G401 (cell line): ENCODE measurements around the gene GXYLT2. TPM values are rescaled to one million over a fixed set of nuclear protein-coding genes. Genes with fewer than 3 reads are reported as not detected.
A peak's percentile ranks its signal among the peaks of the same experiment; 100 is the strongest.

Experiments used
- DNase-seq: peaks from one replicate; pipeline ENCODE4 v3.0.0-alpha.2; 2015; ENCODE audit warnings: low spot score
- in situ Hi-C: cut with HindIII; loops from 2 replicates; pipeline ENCODE4 v1.10.0; 2016; ENCODE audit warnings: low sequenced_read_pairs, mixed read lengths
- total RNA-seq: library from RNA; depleted of rRNA; stranded (reverse); fragments of >200 nt; shearing (Covaris generic); gene quantifications from 2 replicates; pipeline ENCODE4 v1.2.3, GENCODE V29; 2014; rRNA removed

GXYLT2 gene, protein sequence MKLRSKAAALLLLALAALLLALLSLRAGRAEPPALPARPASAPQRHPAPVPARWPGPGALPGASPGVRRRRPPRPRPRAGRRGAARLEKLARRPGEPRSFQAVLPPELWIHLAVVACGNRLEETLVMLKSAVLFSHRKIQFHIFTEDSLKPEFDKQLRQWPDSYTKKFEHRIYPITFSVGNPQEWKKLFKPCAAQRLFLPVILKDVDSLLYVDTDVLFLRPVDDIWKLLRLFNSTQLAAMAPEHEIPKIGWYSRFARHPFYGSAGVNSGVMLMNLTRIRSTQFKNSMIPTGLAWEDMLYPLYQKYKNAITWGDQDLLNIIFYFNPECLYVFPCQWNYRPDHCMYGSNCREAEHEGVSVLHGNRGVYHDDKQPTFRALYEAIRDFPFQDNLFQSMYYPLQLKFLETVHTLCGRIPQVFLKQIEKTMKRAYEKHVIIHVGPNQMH
- 10.3 and 13.9 TPM in 2 replicates for total RNA-seq

DNA sequence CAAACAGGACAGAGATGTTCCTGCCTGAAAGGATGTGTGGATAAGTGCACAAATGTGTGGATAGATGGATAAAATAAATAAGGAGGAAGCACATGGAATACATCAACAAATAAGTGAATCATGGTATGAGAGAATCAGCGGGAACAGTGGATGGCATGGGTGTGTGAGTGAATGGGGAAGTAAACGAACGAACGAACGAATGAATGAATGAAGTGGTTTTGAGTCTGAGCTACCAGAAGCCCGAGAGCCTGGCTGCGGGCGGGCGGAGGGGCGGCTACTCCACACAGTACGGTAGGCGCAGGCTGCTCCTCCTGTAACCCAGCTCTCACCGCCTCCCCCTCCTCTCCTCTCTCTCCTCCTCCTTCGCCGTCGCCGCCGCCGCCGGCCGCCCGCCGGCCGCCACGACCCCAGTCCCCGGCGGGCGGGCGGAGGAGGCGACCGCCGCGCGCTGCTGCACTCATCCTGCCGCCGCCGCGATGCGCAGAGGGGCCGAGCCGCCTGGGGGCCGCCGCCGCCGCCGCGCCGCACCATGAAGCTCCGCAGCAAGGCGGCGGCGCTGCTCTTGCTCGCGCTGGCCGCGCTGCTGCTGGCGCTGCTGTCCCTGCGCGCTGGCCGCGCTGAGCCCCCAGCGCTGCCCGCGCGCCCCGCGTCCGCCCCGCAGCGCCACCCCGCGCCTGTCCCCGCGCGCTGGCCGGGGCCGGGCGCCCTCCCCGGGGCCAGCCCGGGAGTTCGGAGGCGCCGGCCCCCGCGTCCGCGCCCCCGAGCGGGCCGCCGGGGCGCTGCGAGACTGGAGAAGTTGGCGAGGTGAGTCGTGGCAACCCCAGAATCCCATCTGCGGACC is at the start of gene GXYLT2:
Gene GXYLT2, plus strand, starts transcription at position 342 of the 841 bp plus-strand sequence. Its CDS starts 188 bp downstream, at position 530.
- in situ Hi-C loops: no loop called here
- peak; percentile 46 for DNase-seq

DNA sequence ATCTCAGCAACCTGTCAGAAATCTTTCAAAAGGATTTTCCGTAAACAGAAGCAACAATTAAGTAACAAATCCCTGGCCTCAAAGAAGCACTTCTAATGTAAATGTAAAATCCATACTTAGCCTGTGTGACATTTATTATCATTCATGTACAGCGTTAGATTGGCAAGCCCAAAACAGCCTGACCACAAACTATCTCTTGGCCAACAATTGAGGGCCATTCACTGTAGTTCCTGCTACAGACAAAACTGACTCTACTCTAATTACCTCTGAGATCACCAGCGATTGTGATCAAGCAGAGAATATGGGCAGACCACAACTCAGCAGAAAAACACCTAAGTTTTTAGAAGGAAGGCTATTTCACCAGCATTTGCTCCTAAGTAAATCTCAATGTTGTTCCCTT is 48.8 kb upstream of the GXYLT2 start:
- in situ Hi-C loops: no loop called here

DNA sequence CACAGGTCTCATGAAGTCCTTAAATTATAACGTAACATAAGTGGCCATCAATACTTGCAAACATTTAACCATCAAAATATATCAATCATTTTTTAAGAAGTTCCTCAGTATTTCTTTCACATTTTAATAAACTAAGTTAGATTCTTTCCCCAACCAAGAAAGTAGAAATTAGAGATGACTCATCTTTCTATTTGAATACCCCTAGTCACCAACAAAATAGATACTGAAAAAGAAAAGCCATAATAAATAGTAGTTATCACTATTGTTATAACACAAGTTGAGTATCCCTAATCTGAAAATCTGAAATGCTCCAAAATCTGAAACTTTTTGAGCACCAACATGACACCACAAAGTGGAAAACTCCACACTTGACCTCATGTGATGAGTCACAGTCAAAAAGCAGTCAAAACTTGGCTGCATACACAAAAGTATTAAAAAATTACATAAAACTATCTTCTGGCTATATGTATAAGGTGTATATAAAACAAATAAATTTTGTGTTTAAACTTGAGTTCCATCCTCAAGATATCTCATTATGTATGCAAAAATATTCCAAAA is 43.3 kb upstream of the GXYLT2 start:
- in situ Hi-C loops: no loop called here
- DNase-seq: no peak

More for the DNA sequence above, 48.8 kb upstream of the GXYLT2 start:
- no peak for DNase-seq

DNA sequence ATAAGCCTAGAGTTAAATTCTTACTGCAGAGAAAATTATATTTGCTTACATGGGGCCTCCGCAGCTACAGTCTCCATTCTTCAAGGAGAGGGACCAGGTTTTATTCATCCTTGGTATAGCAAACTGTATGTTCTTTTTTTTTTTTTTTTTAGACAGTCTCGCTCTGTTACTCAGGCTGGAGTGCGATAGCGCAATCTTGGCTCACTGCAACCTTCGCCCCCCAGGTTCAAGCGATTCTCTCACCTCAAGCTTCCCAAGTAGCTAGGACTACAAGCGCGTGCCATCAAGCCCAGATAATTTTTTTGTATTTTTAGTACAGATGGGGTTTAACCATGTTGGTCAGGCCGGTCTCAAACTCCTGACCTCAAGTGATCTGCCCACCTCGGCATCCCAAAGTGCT is 41.7 kb upstream of the GXYLT2 start:
- in situ Hi-C loops: no loop called here
- DNase-seq: no peak

DNA sequence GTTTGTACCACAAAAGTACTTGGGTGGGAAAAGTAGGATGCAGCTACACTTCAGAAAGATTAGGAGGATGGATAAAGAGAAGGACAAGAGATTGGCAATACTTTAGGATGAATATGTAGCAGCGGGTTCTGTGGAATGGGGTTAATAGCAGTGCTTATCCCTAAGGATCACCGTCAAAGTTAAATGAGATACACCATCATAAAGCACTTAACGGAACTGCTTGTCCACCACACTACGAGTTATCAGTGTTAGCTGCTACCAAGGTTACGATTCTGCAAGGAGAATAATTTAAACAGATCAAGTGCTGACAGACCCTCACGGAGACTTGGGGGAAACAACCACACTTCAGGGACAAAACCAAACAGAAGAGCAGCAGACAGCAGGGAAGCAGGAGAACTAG is 40.6 kb upstream of the GXYLT2 start:
- no peak for DNase-seq
- in situ Hi-C loops: no loop called here

DNA sequence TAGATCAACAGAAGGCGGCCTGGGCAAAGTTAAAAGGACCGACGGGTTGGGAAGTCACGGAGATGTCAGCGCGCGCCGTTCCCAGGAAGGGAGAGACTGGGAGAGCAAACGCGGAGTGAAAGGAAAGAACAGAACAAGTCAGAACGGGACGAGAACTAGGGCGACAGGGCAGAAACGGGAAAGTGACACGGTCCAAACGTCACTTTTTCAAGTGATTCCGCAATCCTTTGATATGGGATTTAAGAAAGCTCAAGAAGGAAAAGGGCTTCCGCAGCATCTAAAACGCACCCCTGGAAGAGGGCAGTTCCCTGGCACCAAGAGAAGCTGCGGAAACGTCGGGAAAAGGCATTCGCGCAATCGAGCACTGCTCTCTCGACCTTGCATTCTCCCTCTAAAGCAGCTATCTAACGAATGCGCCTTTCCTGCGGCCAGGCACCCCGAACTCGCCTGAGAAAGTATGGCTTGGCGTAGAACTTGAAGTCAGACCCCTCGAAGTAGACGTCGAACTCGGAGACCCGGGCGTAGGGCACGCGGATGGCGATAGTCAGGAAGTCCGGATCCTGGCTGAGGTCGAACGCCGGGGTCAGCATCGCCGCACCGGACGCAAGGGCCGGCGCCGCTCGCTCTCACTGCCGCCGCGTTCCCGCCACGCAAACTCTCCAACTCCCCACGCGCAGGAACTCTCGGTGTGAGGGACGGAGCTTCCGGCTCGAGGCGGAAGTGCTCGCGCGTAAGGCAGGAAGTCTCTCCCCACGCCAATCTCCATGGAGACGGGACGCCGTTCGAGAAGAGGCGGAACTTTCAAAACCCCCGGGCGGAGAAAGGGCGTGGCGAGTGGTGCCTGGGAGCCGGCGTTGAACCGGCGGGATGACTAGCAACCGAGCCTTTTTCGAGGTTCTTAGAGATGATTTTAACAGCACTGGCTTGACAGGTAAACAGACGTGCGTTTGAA is 39.8 kb upstream of the GXYLT2 start, which contains the start of gene SHQ1:
Gene SHQ1, minus strand, starts transcription at position 695 of the 952 bp plus-strand sequence. Its CDS starts 105 bp downstream, at position 590.
- DNase-seq: peak; percentile 94
- in situ Hi-C loops: no loop called here

DNA sequence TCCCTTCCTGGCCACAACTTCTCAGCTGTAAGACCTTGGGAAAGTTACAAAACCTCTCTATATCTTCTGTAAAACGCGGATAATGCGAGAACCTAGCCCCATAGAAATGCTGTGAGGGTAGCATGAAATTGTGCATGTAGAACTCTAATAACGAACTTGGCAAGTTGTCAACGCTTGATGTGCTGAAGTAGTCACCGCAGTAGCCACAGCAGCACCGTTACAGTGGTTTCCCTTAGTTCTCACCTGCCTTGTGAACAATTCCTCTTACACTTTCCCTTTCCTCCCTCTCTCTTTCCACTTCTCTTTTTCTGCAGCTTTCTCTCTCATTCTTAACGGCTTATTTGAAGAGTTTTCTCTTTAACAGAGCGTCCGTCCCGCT is 39.2 kb upstream of the GXYLT2 start:
- in situ Hi-C loops: no loop called here
- DNase-seq: no peak

DNA sequence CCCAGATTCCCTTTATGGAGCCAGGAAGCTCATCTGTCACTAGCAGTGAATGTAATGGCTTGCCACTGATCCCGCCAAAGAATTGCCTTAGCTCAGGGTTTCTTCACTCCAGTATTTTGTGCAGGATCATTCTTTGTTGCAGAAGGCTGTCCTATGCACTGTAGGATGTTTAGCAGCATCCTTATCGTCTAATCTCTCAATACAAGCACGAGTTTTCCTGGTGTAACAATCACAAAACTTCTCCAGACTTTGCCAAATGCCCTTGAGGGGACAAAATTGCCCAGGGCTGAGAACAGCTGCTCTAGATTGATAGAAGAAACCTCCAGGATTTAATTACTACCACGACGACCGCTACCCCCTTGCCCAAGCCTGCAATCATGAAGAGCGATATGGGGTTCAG is 32.8 kb upstream of the GXYLT2 start:
- DNase-seq: no peak
- in situ Hi-C loops: no loop called here

DNA sequence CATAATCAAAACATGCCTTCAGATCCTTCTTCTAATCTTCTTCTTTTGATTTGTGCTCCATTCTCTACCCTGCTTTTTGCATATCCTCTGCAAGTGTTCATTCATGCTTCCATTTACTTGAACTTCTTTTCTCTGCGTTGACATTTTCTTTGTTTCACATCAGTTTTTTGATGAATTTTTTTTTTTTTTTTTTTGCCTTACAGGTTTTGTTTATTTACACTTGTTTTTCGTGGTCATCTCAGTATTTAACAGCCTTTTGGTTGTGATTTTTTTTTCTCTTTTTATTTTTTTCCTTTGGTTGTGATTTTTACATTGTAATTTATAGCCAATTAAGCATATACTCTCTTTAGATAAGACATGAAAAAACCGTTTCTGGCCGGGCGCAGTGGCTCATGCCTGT is 27.8 kb upstream of the GXYLT2 start:
- in situ Hi-C loops: no loop called here
- no peak for DNase-seq

DNA sequence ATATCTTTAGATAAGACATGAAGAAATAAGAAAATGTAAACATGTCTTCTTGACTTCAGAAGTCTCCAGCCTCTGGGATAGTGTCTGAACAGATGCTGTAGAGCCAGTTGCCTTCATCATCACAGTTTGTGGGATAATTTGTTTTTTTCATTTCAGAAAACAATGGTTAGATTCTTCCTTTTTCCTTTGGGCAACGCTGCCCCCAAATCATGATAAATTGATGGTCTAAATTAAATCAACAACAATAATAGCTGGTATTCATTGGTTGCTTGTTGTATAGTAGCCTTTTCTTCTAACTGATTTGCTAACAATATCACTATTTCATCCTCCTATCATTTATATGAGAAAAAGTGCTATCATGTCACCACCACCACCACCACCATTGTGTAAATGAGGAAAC is 27.0 kb upstream of the GXYLT2 start:
- no peak for DNase-seq
- in situ Hi-C loops: no loop called here

DNA sequence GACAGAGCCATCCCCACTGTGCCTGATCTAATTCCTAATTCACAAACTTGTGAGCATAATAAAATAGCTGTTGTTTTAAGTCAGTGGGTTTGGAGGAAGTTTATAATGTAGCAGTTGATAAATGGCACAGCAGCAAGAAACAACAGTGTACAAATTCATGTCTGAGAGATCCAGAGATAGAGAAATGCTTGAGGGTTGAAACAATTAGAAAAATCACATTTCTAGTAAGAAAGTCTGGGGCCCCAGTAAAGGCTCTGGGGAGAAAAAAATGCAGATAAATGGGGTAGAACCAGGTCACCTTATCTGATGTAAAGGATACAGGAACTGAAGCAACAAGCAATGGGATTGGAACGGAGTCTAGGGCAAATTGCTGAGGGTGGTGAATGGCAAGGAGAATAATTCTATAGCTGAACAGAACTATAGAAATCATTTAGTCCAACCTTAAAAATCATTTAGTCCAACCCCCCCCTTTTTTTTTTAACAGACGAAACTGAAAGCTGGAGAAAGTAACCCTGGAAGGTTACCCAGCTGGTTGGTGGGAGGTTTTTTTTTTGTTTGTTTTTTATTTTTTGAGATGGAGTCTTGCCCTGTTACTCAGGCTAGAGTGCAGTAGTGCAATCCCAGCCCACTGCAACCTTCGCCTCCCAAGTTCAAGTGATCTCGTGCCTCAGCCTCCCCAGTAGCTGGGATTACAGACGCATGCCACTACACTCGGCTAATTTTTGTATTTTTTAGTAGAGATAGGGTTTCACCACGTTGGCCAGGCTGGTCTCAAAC is 25.3 kb upstream of the GXYLT2 start:
- in situ Hi-C loops: no loop called here
- no peak for DNase-seq

DNA sequence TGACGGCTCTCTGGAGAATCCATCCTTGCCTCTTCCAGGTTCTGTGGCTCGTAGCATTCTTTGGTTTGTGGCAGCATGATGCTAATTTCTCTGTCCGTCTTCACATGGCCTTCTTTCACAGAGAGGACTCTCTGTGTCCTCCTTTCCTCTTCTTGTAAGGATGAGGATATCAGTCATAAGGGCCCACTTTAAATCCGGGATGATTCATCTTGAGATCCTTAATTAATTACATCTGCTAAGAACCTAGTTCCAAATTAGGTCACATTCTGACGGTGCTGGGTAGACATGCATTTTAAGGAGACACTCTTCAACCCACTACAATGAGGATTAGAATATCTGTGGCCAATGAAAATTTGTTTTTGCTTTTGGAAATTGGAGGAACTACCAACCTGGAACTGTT is 15.7 kb upstream of the GXYLT2 start:
- no peak for DNase-seq
- in situ Hi-C loops: no loop called here

DNA sequence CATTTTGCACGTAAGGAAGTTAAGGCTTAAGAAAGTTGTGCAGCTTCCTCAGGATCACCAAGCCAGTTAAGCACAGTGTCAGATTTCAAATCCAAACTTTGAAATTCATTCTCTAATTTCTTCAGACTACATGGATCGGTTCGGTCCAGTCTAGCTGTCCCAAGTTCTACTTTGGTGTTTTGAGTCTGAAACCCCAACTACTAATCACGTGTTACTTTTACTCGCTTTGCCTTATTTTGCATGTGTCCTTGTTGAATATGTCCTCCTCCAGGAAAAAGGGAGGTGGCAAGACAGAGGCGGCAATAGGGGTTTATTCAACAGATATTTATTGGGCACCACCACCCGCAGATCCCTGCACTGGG is 522 bp upstream of the GXYLT2 start:
- in situ Hi-C loops: no loop called here
- no peak for DNase-seq

DNA sequence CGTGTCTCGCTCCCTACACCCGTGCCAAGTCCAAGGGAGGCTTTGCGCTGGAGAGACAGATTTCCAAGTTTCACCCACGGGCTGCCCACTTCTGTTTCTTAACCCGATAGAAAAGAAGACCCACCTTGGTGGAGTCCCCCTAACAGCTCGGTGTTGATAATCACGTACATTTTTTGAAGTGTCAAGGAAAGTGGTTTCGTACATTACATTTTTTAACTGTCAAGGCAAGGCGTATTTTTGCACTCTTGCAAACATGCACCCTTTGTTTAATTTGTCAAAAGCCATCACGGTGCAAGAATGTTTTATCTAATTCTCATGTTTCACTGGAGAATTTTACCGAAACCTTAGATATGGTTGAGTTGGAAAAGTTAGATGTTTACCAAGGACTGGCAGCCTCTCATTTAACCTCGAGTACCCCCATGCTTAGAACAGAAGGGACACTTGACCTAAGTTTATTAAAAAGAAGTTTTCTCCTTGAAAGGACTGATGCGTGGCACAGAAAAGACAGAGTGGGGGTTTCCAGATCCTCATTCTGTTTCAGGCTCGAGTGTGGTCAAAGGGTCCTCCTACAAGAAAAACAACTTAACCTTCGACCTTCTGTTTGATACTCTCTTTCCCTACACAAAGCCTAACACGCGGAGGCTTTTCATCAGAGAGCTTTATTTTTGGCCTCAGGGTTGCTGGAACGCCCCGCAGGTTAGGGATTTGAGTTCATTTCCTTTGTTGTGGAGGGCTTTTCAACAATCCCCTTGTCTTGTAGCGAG is 882 bp downstream of the GXYLT2 start:
- DNase-seq: peak; percentile 20
- in situ Hi-C loops: no loop called here

DNA sequence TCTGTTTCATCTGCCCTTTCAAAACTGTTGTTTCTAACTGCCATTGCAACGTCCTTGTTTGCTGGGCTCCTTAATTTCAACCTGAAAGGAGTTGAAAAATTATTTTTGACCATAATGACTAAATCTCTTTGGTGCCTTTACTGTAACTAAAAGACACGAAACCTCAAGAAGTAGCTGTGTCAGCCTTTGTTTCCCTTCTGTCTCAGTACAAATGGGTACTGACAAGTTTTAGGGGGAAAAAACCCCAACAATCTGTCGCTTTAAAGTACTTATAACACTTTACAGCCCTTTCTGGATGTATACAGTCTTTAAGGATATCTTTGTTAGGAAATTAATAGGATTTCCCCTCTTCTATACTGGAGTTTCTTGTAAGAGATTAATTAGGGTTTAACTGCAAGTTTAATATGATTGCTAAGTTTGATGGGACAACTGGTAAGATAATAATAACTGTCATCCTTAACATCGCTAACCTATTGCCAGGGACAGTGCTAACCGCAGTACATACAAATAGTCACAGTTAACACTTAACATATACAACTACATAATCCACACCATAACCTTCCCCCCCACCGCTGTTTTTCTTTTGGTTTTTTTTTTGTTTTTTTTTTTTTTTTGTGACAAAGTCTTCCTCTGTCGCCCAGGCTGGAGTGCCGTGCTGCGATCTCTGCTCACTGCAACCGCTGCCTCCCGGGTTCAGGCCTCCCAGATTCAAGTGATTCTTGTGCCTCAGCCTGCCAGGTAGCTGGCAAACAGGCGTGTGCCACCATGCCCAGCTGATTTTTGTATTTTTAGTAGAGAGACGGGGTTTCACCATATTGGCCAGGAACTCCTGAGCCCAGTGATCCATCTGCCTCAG is 1.7 kb downstream of the GXYLT2 start:
- in situ Hi-C loops: no loop called here
- DNase-seq: no peak

DNA sequence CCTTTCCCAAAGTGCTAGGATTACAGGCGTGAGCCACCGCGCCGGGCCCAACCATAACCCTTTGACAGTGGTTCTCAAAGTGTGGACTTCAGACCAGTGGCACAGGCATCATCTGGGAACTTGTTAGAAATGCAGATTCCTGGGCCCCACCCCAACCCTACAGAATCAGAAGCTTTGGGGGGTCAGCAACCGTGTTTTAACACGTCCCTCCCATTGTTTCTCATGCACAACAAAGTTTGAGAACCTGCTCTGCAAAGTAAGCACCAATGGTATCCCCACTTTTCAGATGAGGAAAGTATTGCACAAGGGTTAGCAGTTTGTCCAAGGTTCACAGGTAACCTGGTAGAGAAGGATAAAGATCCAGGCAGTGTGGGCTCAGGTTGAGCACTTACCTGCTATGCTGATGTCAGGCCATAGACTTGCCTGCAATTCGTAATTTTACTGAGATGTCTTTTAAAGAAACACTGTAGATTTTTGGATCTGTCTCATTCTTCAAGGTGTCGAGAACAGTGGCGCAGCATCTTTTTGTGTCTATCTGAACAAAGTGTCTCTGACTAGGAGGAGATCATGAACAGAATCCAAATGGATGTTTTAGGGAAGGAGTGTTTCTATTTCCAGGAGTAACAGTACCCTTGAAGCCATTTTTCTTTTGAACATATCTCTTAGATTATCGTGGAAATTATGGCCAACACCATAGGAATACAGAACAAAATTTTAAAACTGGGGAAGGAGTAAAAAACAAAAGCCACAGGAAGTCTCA is 2.5 kb downstream of the GXYLT2 start:
- in situ Hi-C loops: no loop called here
- DNase-seq: no peak
